Activated CD4-positive, alpha-beta T cell treated with anti-CD3 and anti-CD28 coated beads, Interleukin-2, amount 10 ng/mL, durations not matched to agents 24 days and 14 days (primary cell): ENCODE results near the gene STK17B. TPM values are rescaled to one million over a fixed set of nuclear protein-coding genes. Genes with fewer than 3 reads are reported as not detected.

Experiments
- DNase-seq: peaks from one replicate; pipeline ENCODE4 v3.0.0; 2022
- H3K27ac Mint-ChIP-seq: one replicate; pipeline ENCODE4 v1.8.0; 2022; ENCODE audit warnings: mild to moderate bottlenecking, mixed read lengths
- H3K27me3 Mint-ChIP-seq: one replicate; pipeline ENCODE4 v1.8.0; 2022; ENCODE audit warnings: mixed read lengths
- H3K36me3 Mint-ChIP-seq: one replicate; pipeline ENCODE4 v1.8.0; 2022; ENCODE audit warnings: low read depth, mild to moderate bottlenecking, mixed read lengths
- H3K4me1 Mint-ChIP-seq: one replicate; pipeline ENCODE4 v1.8.0; 2021; ENCODE audit warnings: mixed read lengths
- H3K4me3 Mint-ChIP-seq: one replicate; pipeline ENCODE4 v1.8.0; 2022; ENCODE audit warnings: mild to moderate bottlenecking, moderate library complexity, mixed read lengths
- H3K9me3 Mint-ChIP-seq: one replicate; pipeline ENCODE4 v1.8.0; 2021; ENCODE audit warnings: mixed read lengths
- intact Hi-C: fragments of 100-400 bp; cut with micrococcal nuclease; formaldehyde crosslinking; loops from one replicate; pipeline ENCODE4 v1.15.1; 2023
- total RNA-seq: library from RNA; stranded (reverse); gene quantifications from 2 replicates; pipeline ENCODE4 v1.2.3, GENCODE V29; 2022

STK17B gene
- total RNA-seq, 1 donor from 2014 or later = 131 TPM

GRCh38 chr2:196137271-196137670, 34.1 kb downstream of the STK17B start:
- H3K4me1 Mint-ChIP-seq = peaks cover 27% of the 10 kb centered on the region
- peak overlapping the region; percentile 21 for H3K27ac Mint-ChIP-seq
- H3K4me3 Mint-ChIP-seq = no peak overlapping the region
- intact Hi-C loops = no loop called here
- no peaks in the 10 kb centered on the region for H3K27me3 Mint-ChIP-seq
- H3K9me3 Mint-ChIP-seq = no peaks in the 10 kb centered on the region
- no peak for DNase-seq
- H3K36me3 Mint-ChIP-seq = peaks cover 87% of the 10 kb centered on the region

GRCh38 chr2:196136151-196136550, 35.2 kb downstream of the STK17B start:
- H3K36me3 Mint-ChIP-seq = peaks cover 88% of the 10 kb centered on the region
- H3K27ac Mint-ChIP-seq = no peak overlapping the region
- no peak overlapping the region for H3K4me3 Mint-ChIP-seq
- H3K27me3 Mint-ChIP-seq = no peaks in the 10 kb centered on the region
- H3K4me1 Mint-ChIP-seq = peaks cover 35% of the 10 kb centered on the region
- DNase-seq = no peak
- intact Hi-C loops = no loop called here
- no peaks in the 10 kb centered on the region for H3K9me3 Mint-ChIP-seq

DNA sequence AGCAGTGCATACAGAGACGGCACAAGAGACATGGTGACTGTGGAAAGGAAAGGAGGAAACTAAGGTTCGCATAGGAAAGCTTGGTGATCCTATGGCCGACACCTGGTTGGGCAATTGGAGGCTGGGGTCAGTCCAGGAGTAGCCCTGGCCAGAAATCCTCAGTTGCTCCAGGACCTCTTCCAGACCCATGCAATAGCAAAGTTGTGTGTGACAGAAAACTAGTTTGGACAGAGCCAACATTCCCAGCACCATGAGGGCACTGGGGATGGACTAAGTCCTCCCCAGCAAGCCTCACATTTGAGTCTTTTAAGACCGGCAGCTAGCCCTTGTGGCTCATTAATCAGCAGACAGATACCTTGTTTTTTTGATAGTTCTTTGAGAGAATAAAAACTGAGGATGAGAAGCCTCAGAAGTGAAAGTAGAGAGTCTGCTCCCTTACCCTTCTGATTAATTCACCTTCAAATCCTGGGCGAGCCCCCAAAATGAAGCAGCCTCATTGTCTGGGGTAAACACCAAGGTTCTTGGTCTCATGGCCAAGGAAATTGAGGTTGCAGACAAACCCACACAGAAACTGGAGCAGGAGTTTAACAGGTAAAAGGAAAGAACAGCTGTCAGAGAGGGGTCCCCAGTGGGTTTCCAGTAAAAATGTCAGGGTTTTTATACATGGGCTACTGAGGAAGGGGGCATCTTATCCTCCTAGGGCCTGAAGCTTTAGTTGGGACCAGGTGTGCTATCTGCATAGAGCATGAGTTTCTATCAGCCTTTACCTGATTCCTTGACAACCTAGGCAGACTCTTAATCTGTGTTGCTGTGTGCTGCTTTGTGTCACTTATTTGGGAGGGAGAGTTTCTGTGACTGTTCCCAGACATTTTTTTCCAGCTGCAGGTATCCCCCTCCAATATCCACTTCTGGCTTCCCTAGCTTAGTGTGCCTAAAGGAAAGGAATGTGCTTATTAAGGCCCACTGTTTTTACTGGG, 39.1 kb downstream of the STK17B start:
- peaks cover 8% of the 10 kb centered on the region for H3K9me3 Mint-ChIP-seq
- H3K4me3 Mint-ChIP-seq = no peak overlapping the region
- H3K4me1 Mint-ChIP-seq = peaks cover 21% of the 10 kb centered on the region
- peak; percentile 83 for DNase-seq
- H3K27me3 Mint-ChIP-seq = no peaks in the 10 kb centered on the region
- peak overlapping the region; percentile 83 for H3K27ac Mint-ChIP-seq
- intact Hi-C loops = loop anchor here (1.0 to 5.0 kb wide), 4 partner anchors 29 to 320 kb away; no protein-coding TSS in a partner anchor
- H3K36me3 Mint-ChIP-seq = peaks cover 75% of the 10 kb centered on the region

GRCh38 chr2:196131384-196131937, 39.9 kb downstream of the STK17B start:
- intact Hi-C loops = loop anchor here (1.0 to 5.0 kb wide), 4 partner anchors 29 to 321 kb away; no protein-coding TSS in a partner anchor
- DNase-seq = peak; percentile 90
- no peak overlapping the region for H3K4me3 Mint-ChIP-seq
- peaks cover 8% of the 10 kb centered on the region for H3K9me3 Mint-ChIP-seq
- H3K27me3 Mint-ChIP-seq = no peaks in the 10 kb centered on the region
- peaks cover 67% of the 10 kb centered on the region for H3K36me3 Mint-ChIP-seq
- H3K27ac Mint-ChIP-seq = peak overlapping the region; percentile 83
- H3K4me1 Mint-ChIP-seq = peaks cover 16% of the 10 kb centered on the region

DNA sequence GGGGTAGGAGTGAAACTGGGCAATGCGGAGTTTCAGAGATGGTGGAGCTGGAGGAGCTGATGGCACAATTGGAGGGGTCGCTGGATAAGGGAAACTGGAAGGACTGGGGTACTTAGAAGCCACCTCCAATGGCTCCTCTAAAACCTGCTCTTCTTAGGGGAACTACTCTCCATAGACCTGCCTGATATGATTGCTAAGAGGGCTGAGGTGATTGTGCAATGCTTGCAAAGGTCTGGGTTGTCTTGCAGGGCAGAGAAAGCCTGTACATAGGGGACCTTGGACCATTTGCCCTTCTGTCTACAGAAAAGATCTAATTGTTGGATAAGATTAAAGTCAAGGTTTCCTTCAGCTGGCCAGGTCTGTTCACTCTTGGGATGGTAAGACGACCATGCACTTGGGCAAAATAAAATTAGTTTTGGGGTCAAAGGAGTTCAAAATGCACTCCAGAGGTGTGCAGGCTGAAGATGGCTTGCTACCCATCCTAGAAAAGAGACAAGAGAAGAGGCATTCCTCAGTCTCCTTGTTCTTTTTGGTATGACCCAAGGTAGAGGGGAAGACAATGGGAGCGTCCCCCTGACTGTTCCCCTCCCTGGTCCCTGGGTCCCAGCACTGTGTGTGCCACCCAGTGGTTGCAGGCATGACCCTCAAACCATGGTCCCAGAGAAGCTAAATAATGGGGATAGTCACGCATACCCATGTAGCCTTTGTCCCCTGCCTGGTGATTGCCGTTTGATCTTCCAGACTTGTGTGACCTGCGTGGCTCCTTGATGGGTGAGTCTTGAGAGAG, 41.1 kb downstream of the STK17B start:
- peak; percentile 69 for DNase-seq
- peaks cover 16% of the 10 kb centered on the region for H3K4me1 Mint-ChIP-seq
- H3K27me3 Mint-ChIP-seq = no peaks in the 10 kb centered on the region
- H3K9me3 Mint-ChIP-seq = peaks cover 8% of the 10 kb centered on the region
- H3K36me3 Mint-ChIP-seq = peaks cover 56% of the 10 kb centered on the region
- no peak overlapping the region for H3K27ac Mint-ChIP-seq
- H3K4me3 Mint-ChIP-seq = no peak overlapping the region
- intact Hi-C loops = loop anchor here (2.0 to 5.0 kb wide), 2 partner anchors 31 to 322 kb away; no protein-coding TSS in a partner anchor

- Mint-ChIP-seq H3K27me3 (no peaks in the 10 kb centered on the region), H3K4me1 (peaks cover 16% of the 10 kb centered on the region), H3K4me3 (no peak overlapping the region), H3K27ac (no peak overlapping the region), H3K9me3 (peaks cover 8% of the 10 kb centered on the region), H3K36me3 (peaks cover 43% of the 10 kb centered on the region)
- no peak for DNase-seq
- intact Hi-C loops = no loop called here
Observed at GRCh38 chr2:196128749-196129148, 42.6 kb downstream of the STK17B start.

DNA sequence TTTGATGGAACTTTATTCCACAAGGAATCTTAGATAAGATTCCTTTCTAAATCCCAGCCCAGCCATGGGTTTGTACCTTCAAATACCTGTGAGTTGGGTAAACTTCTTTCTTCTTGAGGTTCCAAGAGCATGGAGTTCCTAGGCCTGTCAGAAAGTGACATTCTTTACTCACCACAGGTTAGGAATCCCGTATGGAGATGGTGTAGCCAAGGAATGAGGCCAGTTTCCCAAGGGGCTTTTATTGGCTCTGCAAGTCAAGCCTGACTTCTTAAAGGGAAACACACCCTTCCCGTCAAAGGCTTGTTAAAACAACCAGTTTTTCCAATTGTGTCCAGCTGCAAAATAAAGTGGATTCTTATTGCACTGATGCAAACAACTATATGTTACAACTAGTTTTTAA, 45.8 kb downstream of the STK17B start:
- H3K36me3 Mint-ChIP-seq = peaks cover 16% of the 10 kb centered on the region
- H3K4me3 Mint-ChIP-seq = no peak overlapping the region
- intact Hi-C loops = no loop called here
- H3K9me3 Mint-ChIP-seq = peaks cover 10% of the 10 kb centered on the region
- H3K27me3 Mint-ChIP-seq = peaks cover 2% of the 10 kb centered on the region
- no peak overlapping the region for H3K27ac Mint-ChIP-seq
- no peaks in the 10 kb centered on the region for H3K4me1 Mint-ChIP-seq
- no peak for DNase-seq

- H3K27ac Mint-ChIP-seq = no peak overlapping the region
- H3K9me3 Mint-ChIP-seq = peaks cover 5% of the 10 kb centered on the region
- intact Hi-C loops = no loop called here
- H3K4me3 Mint-ChIP-seq = no peak overlapping the region
- H3K27me3 Mint-ChIP-seq = peaks cover 2% of the 10 kb centered on the region
- H3K36me3 Mint-ChIP-seq = peaks cover 5% of the 10 kb centered on the region
- H3K4me1 Mint-ChIP-seq = no peaks in the 10 kb centered on the region
- DNase-seq = no peak
Observed at GRCh38 chr2:196123679-196124373, 47.6 kb downstream of the STK17B start.

GRCh38 chr2:196119926-196120325, 51.5 kb downstream of the STK17B start:
- peaks cover 4% of the 10 kb centered on the region for H3K9me3 Mint-ChIP-seq
- no peak overlapping the region for H3K4me3 Mint-ChIP-seq
- DNase-seq = no peak
- peaks cover 2% of the 10 kb centered on the region for H3K36me3 Mint-ChIP-seq
- H3K4me1 Mint-ChIP-seq = no peaks in the 10 kb centered on the region
- H3K27me3 Mint-ChIP-seq = peaks cover 2% of the 10 kb centered on the region
- H3K27ac Mint-ChIP-seq = no peak overlapping the region
- intact Hi-C loops = no loop called here

- peaks cover 2% of the 10 kb centered on the region for H3K36me3 Mint-ChIP-seq
- intact Hi-C loops = no loop called here
- H3K4me3 Mint-ChIP-seq = no peak overlapping the region
- no peak overlapping the region for H3K27ac Mint-ChIP-seq
- peaks cover 4% of the 10 kb centered on the region for H3K9me3 Mint-ChIP-seq
- peaks cover 11% of the 10 kb centered on the region for H3K4me1 Mint-ChIP-seq
- no peak for DNase-seq
- H3K27me3 Mint-ChIP-seq = peaks cover 2% of the 10 kb centered on the region
Observed at GRCh38 chr2:196117214-196117705, 54.1 kb downstream of the STK17B start.

GRCh38 chr2:196113061-196113974, 58.1 kb downstream of the STK17B start:
- Mint-ChIP-seq H3K27me3 (no peaks in the 10 kb centered on the region), H3K36me3 (no peaks in the 10 kb centered on the region), H3K4me3 (no peak overlapping the region), H3K27ac (no peak overlapping the region), H3K9me3 (no peaks in the 10 kb centered on the region), H3K4me1 (peaks cover 11% of the 10 kb centered on the region)
- intact Hi-C loops = no loop called here
- DNase-seq = no peak

GRCh38 chr2:196112418-196113034, 58.9 kb downstream of the STK17B start:
- Mint-ChIP-seq H3K27me3 (no peaks in the 10 kb centered on the region), H3K4me3 (no peak overlapping the region), H3K9me3 (no peaks in the 10 kb centered on the region), H3K4me1 (peaks cover 11% of the 10 kb centered on the region), H3K36me3 (no peaks in the 10 kb centered on the region), H3K27ac (no peak overlapping the region)
- DNase-seq = no peak
- intact Hi-C loops = no loop called here
